GM23338 (cell line): ENCODE results near the gene CDK14. TPM values are rescaled to one million over a fixed set of nuclear protein-coding genes. Genes with fewer than 3 reads are reported as not detected.
A peak's percentile ranks its signal among the peaks of the same experiment; 100 is the strongest.

Experiments used
- ATAC-seq: fragments of 200-7000 bp; cut with Tn5 transposase; 3 replicates; pipeline ENCODE4 v1.9.1; 2020
- DNase-seq: peaks from one replicate; pipeline ENCODE4 v3.0.0-alpha.2; 2015; ENCODE audit warnings: low spot score
- H2AFZ ChIP-seq: fragments of 200-600 bp; sonication (generic); 2 replicates; pipeline ENCODE4 v1.8.0; 2016; ENCODE audit warnings: antibody characterized with exemption, mild to moderate bottlenecking, moderate library complexity
- H3F3A ChIP-seq: fragments of 200-600 bp; sonication (generic); replicated peaks from 2 replicates; pipeline ENCODE4 v1.8.0; 2017; ENCODE audit warnings: antibody characterized with exemption, mixed run types, low read depth
- H3K27ac ChIP-seq: fragments of 200-600 bp; sonication (generic); 2 replicates; pipeline ENCODE4 v1.6.1; 2016; ENCODE audit warnings: low read depth
- H3K27me3 ChIP-seq: fragments of 200-600 bp; sonication (generic); 2 replicates; pipeline ENCODE4 v1.8.0; 2016; ENCODE audit warnings: mild to moderate bottlenecking, mixed run types, moderate library complexity; ENCODE audit not compliant: insufficient read depth
- H3K36me3 ChIP-seq: fragments of 200-600 bp; sonication (generic); 2 replicates; pipeline ENCODE4 v1.8.0; 2016; ENCODE audit warnings: mild to moderate bottlenecking; ENCODE audit not compliant: insufficient read depth
- H3K4me1 ChIP-seq: fragments of 200-600 bp; sonication (generic); 2 replicates; pipeline ENCODE4 v1.8.0; 2016; ENCODE audit warnings: mild to moderate bottlenecking, moderate library complexity; ENCODE audit not compliant: insufficient read depth
- H3K4me2 ChIP-seq: fragments of 200-600 bp; sonication (generic); 2 replicates; pipeline ENCODE4 v1.7.1; 2017; ENCODE audit warnings: mixed run types
- H3K4me3 ChIP-seq: fragments of 200-600 bp; sonication (generic); 2 replicates; pipeline ENCODE4 v1.6.1; 2016; ENCODE audit warnings: mixed run types
- H3K79me2 ChIP-seq: fragments of 200-600 bp; sonication (generic); replicated peaks from 2 replicates; pipeline ENCODE4 v1.8.0; 2017; ENCODE audit warnings: mild to moderate bottlenecking; ENCODE audit not compliant: insufficient read depth
- H3K9me2 ChIP-seq: fragments of 200-600 bp; sonication (generic); 2 replicates; pipeline ENCODE4 v1.8.0; 2017; ENCODE audit not compliant: insufficient read depth
- H4K20me1 ChIP-seq: fragments of 200-600 bp; sonication (generic); replicated peaks from 2 replicates; pipeline ENCODE4 v1.8.0; 2017; ENCODE audit warnings: mild to moderate bottlenecking; ENCODE audit not compliant: insufficient read depth
- H3K27ac Mint-ChIP-seq: 2 replicates; pipeline ENCODE4 v1.8.0; 2020; ENCODE audit warnings: inconsistent platforms, mild to moderate bottlenecking, moderate library complexity, mixed read lengths
- H3K27me3 Mint-ChIP-seq: 3 replicates; pipeline ENCODE4 v1.8.0; 2022; ENCODE audit warnings: low read depth, mild to moderate bottlenecking, moderate library complexity, mixed read lengths, inconsistent platforms; ENCODE audit not compliant: insufficient read depth, poor library complexity
- H3K36me3 Mint-ChIP-seq: 3 replicates; pipeline ENCODE4 v1.8.0; 2021; ENCODE audit warnings: low read depth, mild to moderate bottlenecking, inconsistent platforms, moderate library complexity, mixed read lengths
- H3K4me1 Mint-ChIP-seq: 3 replicates; pipeline ENCODE4 v1.8.0; 2020; ENCODE audit warnings: mild to moderate bottlenecking, inconsistent platforms, mixed read lengths
- H3K4me3 Mint-ChIP-seq: 3 replicates; pipeline ENCODE4 v1.8.0; 2021; ENCODE audit warnings: moderate library complexity, mild to moderate bottlenecking, inconsistent platforms, mixed read lengths
- H3K9me3 Mint-ChIP-seq: 3 replicates; pipeline ENCODE4 v1.8.0; 2020; ENCODE audit warnings: moderate library complexity, mild to moderate bottlenecking, inconsistent platforms, mixed read lengths
- CREB1 ChIP-seq: fragments of 250-450 bp; sonication (Bioruptor Pico); IDR thresholded peaks from 2 replicates; pipeline ENCODE4 v1.5.0; 2020; ENCODE audit warnings: low read depth, mild to moderate bottlenecking, moderate library complexity
- EZH2 ChIP-seq: fragments of 200-600 bp; sonication (generic); IDR thresholded peaks from one replicate; pipeline ENCODE4 v1.8.0; 2017; ENCODE audit warnings: antibody characterized with exemption, mild to moderate bottlenecking, low read depth; ENCODE audit not compliant: unreplicated experiment
- JUNB ChIP-seq: IDR thresholded peaks from one replicate; pipeline ENCODE4 v1.6.1; 2016; ENCODE audit warnings: antibody characterized with exemption; ENCODE audit not compliant: unreplicated experiment
- NANOG ChIP-seq: IDR thresholded peaks from 2 replicates; pipeline ENCODE4 v1.6.1; 2016; ENCODE audit warnings: antibody characterized with exemption, borderline replicate concordance
- POLR2AphosphoS5 ChIP-seq: IDR thresholded peaks from 2 replicates; pipeline ENCODE4 v1.6.1; 2016; ENCODE audit warnings: antibody characterized with exemption, low read depth
- STAT1 ChIP-seq: IDR thresholded peaks from one replicate; pipeline ENCODE4 v1.6.1; 2016; ENCODE audit warnings: antibody characterized with exemption; ENCODE audit not compliant: unreplicated experiment
- ZNF114 ChIP-seq: fragments of 250-450 bp; sonication (Bioruptor Pico); IDR thresholded peaks from 2 replicates; pipeline ENCODE4 v1.5.0; 2020; ENCODE audit warnings: mild to moderate bottlenecking, moderate library complexity
- ZNF331 ChIP-seq: fragments of 250-450 bp; sonication (Bioruptor Pico); IDR thresholded peaks from 2 replicates; pipeline ENCODE4 v1.5.0; 2020; ENCODE audit warnings: low read depth, mild to moderate bottlenecking, moderate library complexity
- polyA plus RNA-seq: library from polyadenylated mRNA; unstranded; fragments of >200 nt; fragmentation: Nextera tagmentation; extraction: Ambion mirVana; gene quantifications from 2 replicates; pipeline ENCODE4 v1.2.1, GENCODE V29; 2016
- total RNA-seq: library from RNA; depleted of rRNA; stranded (reverse); fragments of >200 nt; shearing (Covaris generic); gene quantifications from 2 replicates; pipeline ENCODE4 v1.2.3, GENCODE V29; 2014
- TF ChIP-seq, protein P1 (sequence below), 2 experiments: fragments of 200-600 bp in 1 of 2; sonication (generic) in 1 of 2; conservative IDR thresholded peaks; 2 replicates each; pipeline versions ENCODE4 v1.5.1 to v1.6.1; 2016 to 2017; ENCODE audit warnings: antibody characterized with exemption in 2 of 2, low read depth in 2 of 2, mild to moderate bottlenecking in 2 of 2, moderate library complexity in 1 of 2
- TF ChIP-seq, protein P2 (sequence below): IDR thresholded peaks from one replicate; pipeline ENCODE4 v1.6.1; 2018; ENCODE audit warnings: antibody characterized with exemption; ENCODE audit not compliant: unreplicated experiment
- TF ChIP-seq, protein P3 (sequence below): IDR thresholded peaks from 2 replicates; pipeline ENCODE4 v1.6.1; 2016; ENCODE audit warnings: antibody characterized with exemption

The CDK14 gene
- total and polyA plus RNA-seq, 2 experiments from 2014 or later: 11.2 to 24.0 TPM

DNA sequence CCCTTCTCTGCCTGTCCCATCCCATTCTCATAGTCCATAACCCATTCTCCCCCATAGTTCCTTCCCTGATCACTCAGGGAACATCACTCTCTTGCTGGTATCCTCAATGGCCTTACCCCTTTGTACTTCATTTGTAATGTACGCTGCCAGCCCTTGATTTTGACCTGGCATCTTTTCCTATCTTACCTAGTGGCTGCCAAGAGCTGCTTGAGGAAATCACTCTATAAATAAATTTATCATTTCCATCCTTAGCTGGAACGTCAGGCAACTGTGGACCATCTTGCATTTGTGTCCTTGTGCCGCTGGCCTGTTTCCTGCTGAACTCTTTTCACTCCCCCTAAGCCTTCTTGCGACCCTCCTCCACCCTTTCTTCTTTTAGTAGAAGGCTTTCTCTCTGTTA is 14.0 kb downstream of the CDK14 start:
- peaks cover 83% of the 10 kb centered on the region for H3K79me2 ChIP-seq
- H3F3A ChIP-seq: no peaks in the 10 kb centered on the region
- H3K36me3 Mint-ChIP-seq: no peaks in the 10 kb centered on the region
- H3K27me3 Mint-ChIP-seq: peaks cover 6% of the 10 kb centered on the region
- TF ChIP-seq CREB1 (CRISPR knock-in tag) (no peak), JUNB (no peak), POLR2AphosphoS5 (no peak)
- TF ChIP-seq, protein P1, sequence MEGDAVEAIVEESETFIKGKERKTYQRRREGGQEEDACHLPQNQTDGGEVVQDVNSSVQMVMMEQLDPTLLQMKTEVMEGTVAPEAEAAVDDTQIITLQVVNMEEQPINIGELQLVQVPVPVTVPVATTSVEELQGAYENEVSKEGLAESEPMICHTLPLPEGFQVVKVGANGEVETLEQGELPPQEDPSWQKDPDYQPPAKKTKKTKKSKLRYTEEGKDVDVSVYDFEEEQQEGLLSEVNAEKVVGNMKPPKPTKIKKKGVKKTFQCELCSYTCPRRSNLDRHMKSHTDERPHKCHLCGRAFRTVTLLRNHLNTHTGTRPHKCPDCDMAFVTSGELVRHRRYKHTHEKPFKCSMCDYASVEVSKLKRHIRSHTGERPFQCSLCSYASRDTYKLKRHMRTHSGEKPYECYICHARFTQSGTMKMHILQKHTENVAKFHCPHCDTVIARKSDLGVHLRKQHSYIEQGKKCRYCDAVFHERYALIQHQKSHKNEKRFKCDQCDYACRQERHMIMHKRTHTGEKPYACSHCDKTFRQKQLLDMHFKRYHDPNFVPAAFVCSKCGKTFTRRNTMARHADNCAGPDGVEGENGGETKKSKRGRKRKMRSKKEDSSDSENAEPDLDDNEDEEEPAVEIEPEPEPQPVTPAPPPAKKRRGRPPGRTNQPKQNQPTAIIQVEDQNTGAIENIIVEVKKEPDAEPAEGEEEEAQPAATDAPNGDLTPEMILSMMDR (conservative IDR thresholded peaks at IDR 0.05; ENCODE audit: low read depth in 2 of 2): no peak
- peaks cover 17% of the 10 kb centered on the region; the same call in 1 of the 2 replicates for H3K4me1 ChIP-seq
- H3K4me3 ChIP-seq: no peak overlapping the region
- no peak overlapping the region for H3K4me3 Mint-ChIP-seq
- H2AFZ ChIP-seq: no peak overlapping the region
- no peaks in the 10 kb centered on the region for H3K9me3 Mint-ChIP-seq
- no peak overlapping the region for H3K4me2 ChIP-seq
- peaks cover 32% of the 10 kb centered on the region for H3K4me1 Mint-ChIP-seq
- H3K27ac Mint-ChIP-seq: no peak overlapping the region
- H3K27me3 ChIP-seq: no peaks in the 10 kb centered on the region
- no peaks in the 10 kb centered on the region for H3K9me2 ChIP-seq
- no peak for DNase-seq
- no peak overlapping the region for H3K27ac ChIP-seq
- H4K20me1 ChIP-seq: peaks cover 19% of the 10 kb centered on the region
- H3K36me3 ChIP-seq: no peaks in the 10 kb centered on the region
- no peak for ATAC-seq

DNA sequence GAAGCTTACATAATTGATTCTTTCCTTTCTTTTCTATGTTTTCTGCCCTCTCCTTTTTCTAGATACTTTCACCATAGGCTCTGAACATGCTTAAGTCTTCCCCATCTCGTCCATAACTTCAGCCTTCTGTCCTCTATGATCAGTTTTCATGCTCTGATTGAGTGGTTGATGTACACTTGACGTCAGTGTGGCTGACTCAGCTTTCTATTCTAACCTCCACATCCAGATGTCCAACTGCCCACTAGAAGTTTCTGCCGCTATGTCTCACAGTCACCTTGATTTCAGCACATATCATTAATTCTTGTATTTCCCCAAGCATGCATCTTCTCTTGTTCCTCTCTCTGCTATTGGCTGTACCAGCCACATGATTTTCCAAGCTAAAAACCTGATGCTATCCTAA is 15.0 kb downstream of the CDK14 start:
- H3K4me2 ChIP-seq: no peak overlapping the region
- no peaks in the 10 kb centered on the region for H3K27me3 ChIP-seq
- Mint-ChIP-seq H3K36me3 (no peaks in the 10 kb centered on the region), H3K27ac (no peak overlapping the region), H3K4me1 (peaks cover 35% of the 10 kb centered on the region), H3K4me3 (no peak overlapping the region), H3K9me3 (no peaks in the 10 kb centered on the region), H3K27me3 (peaks cover 6% of the 10 kb centered on the region)
- peaks cover 15% of the 10 kb centered on the region for H4K20me1 ChIP-seq
- no peaks in the 10 kb centered on the region for H3F3A ChIP-seq
- H2AFZ ChIP-seq: no peak overlapping the region
- ATAC-seq (no peak), DNase-seq (no peak)
- no peak overlapping the region for H3K4me3 ChIP-seq
- H3K36me3 ChIP-seq: no peaks in the 10 kb centered on the region
- TF ChIP-seq JUNB: no peak
- H3K27ac ChIP-seq: no peak overlapping the region
- peaks cover 84% of the 10 kb centered on the region for H3K79me2 ChIP-seq
- H3K4me1 ChIP-seq: peaks cover 9% of the 10 kb centered on the region; the same call in 1 of the 2 replicates
- H3K9me2 ChIP-seq: no peaks in the 10 kb centered on the region

DNA sequence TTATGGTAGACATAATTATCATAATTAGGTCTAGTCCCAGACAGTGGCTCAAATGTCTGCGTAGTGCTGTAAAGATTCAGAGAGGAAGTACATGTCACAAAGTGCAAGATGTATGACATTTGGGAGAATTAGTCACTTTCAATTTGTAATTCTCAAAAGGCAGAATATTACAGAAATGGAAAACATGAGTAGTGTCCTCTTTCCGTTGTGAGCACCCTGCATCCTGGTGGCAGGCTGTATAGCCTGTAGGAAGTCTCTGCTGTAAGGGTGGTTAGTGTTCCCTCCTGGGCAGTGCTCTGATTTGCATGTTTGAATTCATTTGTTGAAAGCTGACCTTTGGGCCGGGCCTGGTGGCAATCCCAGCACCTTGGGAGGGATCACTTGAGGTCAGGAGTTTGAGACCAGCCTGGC is 17.0 kb downstream of the CDK14 start:
- no peaks in the 10 kb centered on the region for H3K9me2 ChIP-seq
- no peaks in the 10 kb centered on the region for H3K36me3 Mint-ChIP-seq
- ATAC-seq: peak; percentile 69
- TF ChIP-seq NANOG (no peak), EZH2 (no peak), STAT1 (no peak), POLR2AphosphoS5 (no peak), ZNF114 (CRISPR knock-in tag) (no peak), CREB1 (CRISPR knock-in tag) (no peak), ZNF331 (CRISPR knock-in tag) (no peak)
- TF ChIP-seq, protein P2, sequence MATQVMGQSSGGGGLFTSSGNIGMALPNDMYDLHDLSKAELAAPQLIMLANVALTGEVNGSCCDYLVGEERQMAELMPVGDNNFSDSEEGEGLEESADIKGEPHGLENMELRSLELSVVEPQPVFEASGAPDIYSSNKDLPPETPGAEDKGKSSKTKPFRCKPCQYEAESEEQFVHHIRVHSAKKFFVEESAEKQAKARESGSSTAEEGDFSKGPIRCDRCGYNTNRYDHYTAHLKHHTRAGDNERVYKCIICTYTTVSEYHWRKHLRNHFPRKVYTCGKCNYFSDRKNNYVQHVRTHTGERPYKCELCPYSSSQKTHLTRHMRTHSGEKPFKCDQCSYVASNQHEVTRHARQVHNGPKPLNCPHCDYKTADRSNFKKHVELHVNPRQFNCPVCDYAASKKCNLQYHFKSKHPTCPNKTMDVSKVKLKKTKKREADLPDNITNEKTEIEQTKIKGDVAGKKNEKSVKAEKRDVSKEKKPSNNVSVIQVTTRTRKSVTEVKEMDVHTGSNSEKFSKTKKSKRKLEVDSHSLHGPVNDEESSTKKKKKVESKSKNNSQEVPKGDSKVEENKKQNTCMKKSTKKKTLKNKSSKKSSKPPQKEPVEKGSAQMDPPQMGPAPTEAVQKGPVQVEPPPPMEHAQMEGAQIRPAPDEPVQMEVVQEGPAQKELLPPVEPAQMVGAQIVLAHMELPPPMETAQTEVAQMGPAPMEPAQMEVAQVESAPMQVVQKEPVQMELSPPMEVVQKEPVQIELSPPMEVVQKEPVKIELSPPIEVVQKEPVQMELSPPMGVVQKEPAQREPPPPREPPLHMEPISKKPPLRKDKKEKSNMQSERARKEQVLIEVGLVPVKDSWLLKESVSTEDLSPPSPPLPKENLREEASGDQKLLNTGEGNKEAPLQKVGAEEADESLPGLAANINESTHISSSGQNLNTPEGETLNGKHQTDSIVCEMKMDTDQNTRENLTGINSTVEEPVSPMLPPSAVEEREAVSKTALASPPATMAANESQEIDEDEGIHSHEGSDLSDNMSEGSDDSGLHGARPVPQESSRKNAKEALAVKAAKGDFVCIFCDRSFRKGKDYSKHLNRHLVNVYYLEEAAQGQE: no peak
- TF ChIP-seq, protein P1 (conservative IDR thresholded peaks at IDR 0.05; ENCODE audit: low read depth in 2 of 2): no peak
- TF ChIP-seq, protein P3, sequence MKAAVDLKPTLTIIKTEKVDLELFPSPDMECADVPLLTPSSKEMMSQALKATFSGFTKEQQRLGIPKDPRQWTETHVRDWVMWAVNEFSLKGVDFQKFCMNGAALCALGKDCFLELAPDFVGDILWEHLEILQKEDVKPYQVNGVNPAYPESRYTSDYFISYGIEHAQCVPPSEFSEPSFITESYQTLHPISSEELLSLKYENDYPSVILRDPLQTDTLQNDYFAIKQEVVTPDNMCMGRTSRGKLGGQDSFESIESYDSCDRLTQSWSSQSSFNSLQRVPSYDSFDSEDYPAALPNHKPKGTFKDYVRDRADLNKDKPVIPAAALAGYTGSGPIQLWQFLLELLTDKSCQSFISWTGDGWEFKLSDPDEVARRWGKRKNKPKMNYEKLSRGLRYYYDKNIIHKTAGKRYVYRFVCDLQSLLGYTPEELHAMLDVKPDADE: no peak

More for the DNA sequence above, 17.0 kb downstream of the CDK14 start:
- no peak overlapping the region for H3K27ac Mint-ChIP-seq
- peaks cover 6% of the 10 kb centered on the region for H3K27me3 Mint-ChIP-seq
- Histone ChIP-seq H3K4me2 (no peak overlapping the region), H3K4me3 (no peak overlapping the region), H3K4me1 (peaks cover 14% of the 10 kb centered on the region), H3K36me3 (no peaks in the 10 kb centered on the region), H3K79me2 (peaks cover 83% of the 10 kb centered on the region), H4K20me1 (peaks cover 19% of the 10 kb centered on the region), H3K27me3 (no peaks in the 10 kb centered on the region), H2AFZ (no peak overlapping the region), H3K27ac (no peak overlapping the region), H3F3A (no peaks in the 10 kb centered on the region)
- H3K4me3 Mint-ChIP-seq: no peak overlapping the region
- H3K9me3 Mint-ChIP-seq: no peaks in the 10 kb centered on the region
- no peak for DNase-seq
- H3K4me1 Mint-ChIP-seq: peaks cover 41% of the 10 kb centered on the region
